HepG2 (cell line): ENCODE data around the gene SEC24A. TPM values are rescaled to one million over a fixed set of nuclear protein-coding genes. Genes with fewer than 3 reads are reported as not detected.

Experiments
- ATF7 ChIP-seq, 2 experiments: fragments of 450-650 bp in 1 of 2; sonication (generic) in 1 of 2; formaldehyde crosslinking in 1 of 2; IDR thresholded peaks; 2 replicates each; pipeline versions ENCODE4 v1.4.0 to v1.6.1; 2016 to 2020; ENCODE audit warnings: antibody characterized with exemption in 1 of 2, mild to moderate bottlenecking in 1 of 2, missing genetic modification reagents in 1 of 2
- FOSL2 ChIP-seq: sonication (generic); formaldehyde crosslinking; IDR thresholded peaks from 2 replicates; pipeline ENCODE4 v1.4.0; 2020; ENCODE audit warnings: missing genetic modification reagents
- FOXC1 ChIP-seq: sonication (generic); formaldehyde crosslinking; IDR thresholded peaks from 2 replicates; pipeline ENCODE4 v1.8.0; 2022; ENCODE audit warnings: mild to moderate bottlenecking, missing genetic modification reagents, borderline replicate concordance
- HDAC2 ChIP-seq: sonication (generic); formaldehyde crosslinking; IDR thresholded peaks from 2 replicates; pipeline ENCODE4 v1.4.0; 2020; ENCODE audit warnings: missing genetic modification reagents
- HNF4A ChIP-seq: sonication (generic); formaldehyde crosslinking; IDR thresholded peaks from 2 replicates; pipeline ENCODE4 v1.4.0; 2020; ENCODE audit warnings: missing genetic modification reagents
- HOXA3 ChIP-seq: sonication (generic); formaldehyde crosslinking; IDR thresholded peaks from 2 replicates; pipeline ENCODE4 v1.5.0; 2020; ENCODE audit warnings: missing genetic modification reagents
- NR2C2 ChIP-seq: sonication (generic); formaldehyde crosslinking; IDR thresholded peaks from 2 replicates; pipeline ENCODE4 v1.4.0; 2020; ENCODE audit warnings: missing genetic modification reagents, mild to moderate bottlenecking, moderate library complexity, borderline replicate concordance
- PTBP1 ChIP-seq: fragments of 200-400 bp; formaldehyde crosslinking; IDR thresholded peaks from 2 replicates; pipeline ENCODE4 v1.6.1; 2018; ENCODE audit warnings: low read length, low read depth; ENCODE audit not compliant: poor library complexity, severe bottlenecking
- REPIN1 ChIP-seq: sonication (generic); formaldehyde crosslinking; IDR thresholded peaks from 2 replicates; pipeline ENCODE4 v1.8.0; 2022; ENCODE audit warnings: missing genetic modification reagents, low read depth, mild to moderate bottlenecking, borderline replicate concordance
- SNRNP70 ChIP-seq: fragments of 200-400 bp; formaldehyde crosslinking; IDR thresholded peaks from 2 replicates; pipeline ENCODE4 v1.6.1; 2017; ENCODE audit warnings: mild to moderate bottlenecking, low read depth, low read length, moderate library complexity
- SOX6 ChIP-seq, 2 experiments: fragments of 450-650 bp in 1 of 2; sonication (generic) in 1 of 2; formaldehyde crosslinking in 1 of 2; IDR thresholded peaks; 2 replicates each; pipeline versions ENCODE4 v1.4.0 to v1.6.1; 2017 to 2020; ENCODE audit warnings: antibody characterized with exemption in 1 of 2, mild to moderate bottlenecking in 1 of 2, missing genetic modification reagents in 1 of 2
- SP5 ChIP-seq: IDR thresholded peaks from 2 replicates; pipeline ENCODE4 v1.6.1; 2016; ENCODE audit warnings: low read depth, borderline replicate concordance
- ZNF451 ChIP-seq: sonication (generic); formaldehyde crosslinking; IDR thresholded peaks from 2 replicates; pipeline ENCODE4 v1.5.0; 2020; ENCODE audit warnings: mild to moderate bottlenecking, missing genetic modification reagents
- ZNF468 ChIP-seq: sonication (generic); formaldehyde crosslinking; IDR thresholded peaks from 2 replicates; pipeline ENCODE4 v1.8.0; 2022; ENCODE audit warnings: mild to moderate bottlenecking, moderate library complexity, missing genetic modification reagents
- polyA plus RNA-seq, 8 experiments: library from polyadenylated mRNA; depleted of rRNA in 3 of 8; stranded (reverse) in 7 of 8; unstranded in 1 of 8; fragments of >200 nt; fragmentation: Illumina TruSeq in 4 of 8; extraction: Trizol in 4 of 8; gene quantifications; 2 replicates each; pipeline versions ENCODE4 v1.2.1 to v1.2.3, GENCODE V29; 2011 to 2016; ENCODE audit warnings: low read depth in 4 of 8, missing spikeins in 1 of 8, mixed read lengths in 1 of 8; ENCODE audit not compliant: insufficient read depth in 1 of 8
- total RNA-seq, 5 experiments: library from RNA; depleted of rRNA; stranded (reverse); fragments of >200 nt; fragmentation: Illumina TruSeq; extraction: Trizol; gene quantifications; 2 replicates each; pipeline ENCODE4 v1.2.3, GENCODE V29; 2016; ENCODE audit warnings: low read depth in 1 of 5
- TF ChIP-seq, protein P1 (sequence below): sonication (generic); formaldehyde crosslinking; IDR thresholded peaks from 2 replicates; pipeline ENCODE4 v1.4.0; 2020; ENCODE audit warnings: mild to moderate bottlenecking, missing genetic modification reagents
- TF ChIP-seq, protein P2 (sequence below): IDR thresholded peaks from 2 replicates; pipeline ENCODE4 v1.6.1; 2016; ENCODE audit warnings: mild to moderate bottlenecking
- TF ChIP-seq, protein P3 (sequence below): sonication (generic); formaldehyde crosslinking; IDR thresholded peaks from 2 replicates; pipeline ENCODE4 v1.8.1; 2023; ENCODE audit warnings: mild to moderate bottlenecking, inconsistent platforms, moderate library complexity, missing genetic modification reagents, borderline replicate concordance
- TF ChIP-seq, protein P4 (sequence below): sonication (generic); formaldehyde crosslinking; IDR thresholded peaks from 2 replicates; pipeline ENCODE4 v1.5.0; 2020; ENCODE audit warnings: mild to moderate bottlenecking, missing genetic modification reagents, borderline replicate concordance
- TF ChIP-seq, protein P5 (sequence below): sonication (generic); formaldehyde crosslinking; IDR thresholded peaks from 2 replicates; pipeline ENCODE4 v1.8.1; 2023; ENCODE audit warnings: mild to moderate bottlenecking, moderate library complexity, missing genetic modification reagents

Gene SEC24A
- total and polyA plus RNA-seq, 2 of the 13 experiments (the other 11 are each of a cell fraction or from before 2014, with no cell fraction given), result 30.5 to 56.8 TPM

DNA sequence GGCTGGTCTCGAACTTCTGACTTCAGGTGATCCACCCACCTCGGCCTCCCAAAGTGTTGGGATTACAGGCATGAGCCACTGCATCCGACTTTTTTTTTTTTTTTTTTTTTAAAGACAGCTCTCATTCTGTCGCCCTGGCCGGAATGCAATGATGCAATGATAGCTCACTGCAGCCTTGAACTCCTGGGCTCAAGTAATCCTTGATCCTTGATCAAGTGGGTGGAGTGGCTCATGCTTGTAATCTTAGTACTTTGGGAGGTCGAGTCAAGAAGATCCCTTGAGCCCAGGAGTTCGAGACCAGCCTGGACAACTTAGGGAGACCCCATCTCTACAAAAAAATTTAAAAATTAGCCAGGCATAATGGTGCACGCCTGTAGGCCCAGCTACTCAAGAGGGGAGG lies 8.1 kb downstream of the SEC24A start (continued):
- no peak for TF ChIP-seq PTBP1
- no peak for TF ChIP-seq ZNF451 (CRISPR knock-in tag)
- TF ChIP-seq, protein P1, sequence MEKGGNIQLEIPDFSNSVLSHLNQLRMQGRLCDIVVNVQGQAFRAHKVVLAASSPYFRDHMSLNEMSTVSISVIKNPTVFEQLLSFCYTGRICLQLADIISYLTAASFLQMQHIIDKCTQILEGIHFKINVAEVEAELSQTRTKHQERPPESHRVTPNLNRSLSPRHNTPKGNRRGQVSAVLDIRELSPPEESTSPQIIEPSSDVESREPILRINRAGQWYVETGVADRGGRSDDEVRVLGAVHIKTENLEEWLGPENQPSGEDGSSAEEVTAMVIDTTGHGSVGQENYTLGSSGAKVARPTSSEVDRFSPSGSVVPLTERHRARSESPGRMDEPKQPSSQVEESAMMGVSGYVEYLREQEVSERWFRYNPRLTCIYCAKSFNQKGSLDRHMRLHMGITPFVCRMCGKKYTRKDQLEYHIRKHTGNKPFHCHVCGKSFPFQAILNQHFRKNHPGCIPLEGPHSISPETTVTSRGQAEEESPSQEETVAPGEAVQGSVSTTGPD, result no peak
- TF ChIP-seq SNRNP70, result no peak
- 0 out of 2 replicates have a peak, but pooled peaks have one; percentile 12 for TF ChIP-seq REPIN1 (CRISPR knock-in tag)
- TF ChIP-seq ZNF468, result no peak
- TF ChIP-seq ATF7 (IDR thresholded peaks at IDR 0.05), result peak; percentile 80
- no peak for TF ChIP-seq ATF7 (CRISPR knock-in tag; IDR thresholded peaks at IDR 0.05)
- TF ChIP-seq FOXC1 (CRISPR knock-in tag), result 0 out of 2 replicates have a peak, but pooled peaks have one; percentile 36
- TF ChIP-seq SP5, result peak; percentile 63; the same call in 1 of the 2 replicates
- peak; percentile 58 for TF ChIP-seq NR2C2
- TF ChIP-seq, protein P2, sequence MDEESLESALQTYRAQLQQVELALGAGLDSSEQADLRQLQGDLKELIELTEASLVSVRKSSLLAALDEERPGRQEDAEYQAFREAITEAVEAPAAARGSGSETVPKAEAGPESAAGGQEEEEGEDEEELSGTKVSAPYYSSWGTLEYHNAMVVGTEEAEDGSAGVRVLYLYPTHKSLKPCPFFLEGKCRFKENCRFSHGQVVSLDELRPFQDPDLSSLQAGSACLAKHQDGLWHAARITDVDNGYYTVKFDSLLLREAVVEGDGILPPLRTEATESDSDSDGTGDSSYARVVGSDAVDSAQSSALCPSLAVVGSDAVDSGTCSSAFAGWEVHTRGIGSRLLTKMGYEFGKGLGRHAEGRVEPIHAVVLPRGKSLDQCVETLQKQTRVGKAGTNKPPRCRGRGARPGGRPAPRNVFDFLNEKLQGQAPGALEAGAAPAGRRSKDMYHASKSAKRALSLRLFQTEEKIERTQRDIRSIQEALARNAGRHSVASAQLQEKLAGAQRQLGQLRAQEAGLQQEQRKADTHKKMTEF, result peak; percentile 35; the same call in 1 of the 2 replicates
- TF ChIP-seq, protein P3, sequence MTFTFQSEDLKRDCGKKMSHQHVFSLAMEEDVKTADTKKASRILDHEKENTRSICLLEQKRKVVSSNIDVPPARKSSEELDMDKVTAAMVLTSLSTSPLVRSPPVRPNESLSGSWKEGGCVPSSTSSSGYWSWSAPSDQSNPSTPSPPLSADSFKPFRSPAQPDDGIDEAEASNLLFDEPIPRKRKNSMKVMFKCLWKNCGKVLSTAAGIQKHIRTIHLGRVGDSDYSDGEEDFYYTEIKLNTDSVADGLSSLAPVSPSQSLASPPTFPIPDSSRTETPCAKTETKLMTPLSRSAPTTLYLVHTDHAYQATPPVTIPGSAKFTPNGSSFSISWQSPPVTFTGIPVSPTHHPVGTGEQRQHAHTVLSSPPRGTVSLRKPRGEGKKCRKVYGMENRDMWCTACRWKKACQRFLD (CRISPR knock-in tag), result no peak
- TF ChIP-seq, protein P4, sequence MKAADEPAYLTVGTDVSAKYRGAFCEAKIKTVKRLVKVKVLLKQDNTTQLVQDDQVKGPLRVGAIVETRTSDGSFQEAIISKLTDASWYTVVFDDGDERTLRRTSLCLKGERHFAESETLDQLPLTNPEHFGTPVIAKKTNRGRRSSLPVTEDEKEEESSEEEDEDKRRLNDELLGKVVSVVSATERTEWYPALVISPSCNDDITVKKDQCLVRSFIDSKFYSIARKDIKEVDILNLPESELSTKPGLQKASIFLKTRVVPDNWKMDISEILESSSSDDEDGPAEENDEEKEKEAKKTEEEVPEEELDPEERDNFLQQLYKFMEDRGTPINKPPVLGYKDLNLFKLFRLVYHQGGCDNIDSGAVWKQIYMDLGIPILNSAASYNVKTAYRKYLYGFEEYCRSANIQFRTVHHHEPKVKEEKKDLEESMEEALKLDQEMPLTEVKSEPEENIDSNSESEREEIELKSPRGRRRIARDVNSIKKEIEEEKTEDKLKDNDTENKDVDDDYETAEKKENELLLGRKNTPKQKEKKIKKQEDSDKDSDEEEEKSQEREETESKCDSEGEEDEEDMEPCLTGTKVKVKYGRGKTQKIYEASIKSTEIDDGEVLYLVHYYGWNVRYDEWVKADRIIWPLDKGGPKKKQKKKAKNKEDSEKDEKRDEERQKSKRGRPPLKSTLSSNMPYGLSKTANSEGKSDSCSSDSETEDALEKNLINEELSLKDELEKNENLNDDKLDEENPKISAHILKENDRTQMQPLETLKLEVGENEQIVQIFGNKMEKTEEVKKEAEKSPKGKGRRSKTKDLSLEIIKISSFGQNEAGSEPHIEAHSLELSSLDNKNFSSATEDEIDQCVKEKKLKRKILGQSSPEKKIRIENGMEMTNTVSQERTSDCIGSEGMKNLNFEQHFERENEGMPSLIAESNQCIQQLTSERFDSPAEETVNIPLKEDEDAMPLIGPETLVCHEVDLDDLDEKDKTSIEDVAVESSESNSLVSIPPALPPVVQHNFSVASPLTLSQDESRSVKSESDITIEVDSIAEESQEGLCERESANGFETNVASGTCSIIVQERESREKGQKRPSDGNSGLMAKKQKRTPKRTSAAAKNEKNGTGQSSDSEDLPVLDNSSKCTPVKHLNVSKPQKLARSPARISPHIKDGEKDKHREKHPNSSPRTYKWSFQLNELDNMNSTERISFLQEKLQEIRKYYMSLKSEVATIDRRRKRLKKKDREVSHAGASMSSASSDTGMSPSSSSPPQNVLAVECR (CRISPR knock-in tag), result peak; percentile 32; the same call in 1 of the 2 replicates
- 0 out of 2 replicates have a peak, but pooled peaks have one; percentile 48 for TF ChIP-seq HOXA3 (CRISPR knock-in tag)
- TF ChIP-seq HNF4A, result peak; percentile 87
- TF ChIP-seq, protein P5, sequence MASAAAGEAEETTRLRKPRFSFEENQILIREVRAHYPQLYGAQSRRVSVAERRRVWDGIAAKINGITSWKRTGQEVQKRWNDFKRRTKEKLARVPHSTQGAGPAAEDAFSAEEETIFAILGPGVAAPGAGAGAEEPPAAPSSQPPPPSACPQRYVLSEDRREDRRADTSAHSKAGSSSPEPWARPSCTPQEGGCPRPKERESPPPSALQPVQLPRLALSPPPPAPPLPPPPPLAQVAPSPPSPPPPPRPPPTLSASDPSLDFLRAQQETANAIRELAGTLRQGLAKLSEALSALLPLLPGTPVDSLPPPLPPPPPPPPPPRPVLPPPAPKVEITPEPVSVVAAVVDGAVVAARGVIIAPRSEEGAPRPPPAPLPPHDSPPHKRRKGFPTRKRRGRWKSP (CRISPR knock-in tag), result 0 out of 2 replicates have a peak, but pooled peaks have one; percentile 37
- TF ChIP-seq HDAC2, result 0 out of 2 replicates have a peak, but pooled peaks have one; percentile 43
- no peak for TF ChIP-seq SOX6 (IDR thresholded peaks at IDR 0.05)
- peak; percentile 55 for TF ChIP-seq SOX6 (CRISPR knock-in tag; IDR thresholded peaks at IDR 0.05)
- peak; percentile 43; the same call in 1 of the 2 replicates for TF ChIP-seq FOSL2 (CRISPR knock-in tag)
